ENCODE data around the gene HAUS6. TPM values are rescaled to one million over a fixed set of nuclear protein-coding genes. Genes with fewer than 3 reads are reported as not detected.

HAUS6 gene
- total and polyA plus RNA-seq, 2 of the 13 experiments (the other 11 are each of a cell fraction or from before 2014, with no cell fraction given), result 9.8 to 31.1 TPM

DNA sequence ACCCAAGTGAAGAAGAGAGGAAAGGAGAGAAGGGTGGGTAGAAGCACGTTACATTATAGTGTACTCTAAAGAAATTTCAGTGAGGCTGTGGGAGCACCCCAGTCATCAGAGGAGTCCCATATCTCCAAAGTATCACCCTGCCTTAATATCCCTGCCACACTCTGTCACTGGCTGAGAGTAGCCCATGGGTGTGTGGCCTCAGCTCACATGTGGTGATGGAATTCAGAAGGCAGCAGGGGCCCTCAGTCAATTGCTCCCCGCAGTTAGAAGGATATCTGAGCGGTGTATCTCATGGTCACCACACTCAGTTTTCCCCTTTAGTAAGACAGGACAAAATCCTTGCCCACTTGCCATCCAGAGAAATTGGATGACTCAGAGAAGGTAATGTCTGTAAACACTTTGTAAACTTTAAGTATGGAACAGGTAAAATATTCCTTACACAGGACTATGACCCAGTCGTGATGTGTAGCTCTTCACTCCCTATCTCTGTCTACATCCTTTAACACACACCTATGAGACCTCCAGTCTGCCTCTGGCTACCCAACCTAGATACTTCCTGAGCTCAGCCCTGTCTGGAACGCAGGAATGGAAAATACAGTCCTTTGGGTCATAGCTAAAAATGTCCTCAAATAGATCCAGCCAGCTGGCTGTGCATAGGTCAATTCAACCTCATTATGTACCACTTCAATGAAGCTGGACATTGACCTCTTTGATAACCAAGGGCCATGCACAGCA is 48.9 kb upstream of the HAUS6 start (continued):
- TF ChIP-seq, protein P1, sequence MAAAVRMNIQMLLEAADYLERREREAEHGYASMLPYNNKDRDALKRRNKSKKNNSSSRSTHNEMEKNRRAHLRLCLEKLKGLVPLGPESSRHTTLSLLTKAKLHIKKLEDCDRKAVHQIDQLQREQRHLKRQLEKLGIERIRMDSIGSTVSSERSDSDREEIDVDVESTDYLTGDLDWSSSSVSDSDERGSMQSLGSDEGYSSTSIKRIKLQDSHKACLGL (CRISPR knock-in tag; IDR thresholded peaks at IDR 0.05), result no peak
- no peak for TF ChIP-seq HNRNPLL (IDR thresholded peaks at IDR 0.05; ENCODE audit: low read depth, low read length, poor library complexity, severe bottlenecking)
- peak; percentile 76 for TF ChIP-seq CEBPG (CRISPR knock-in tag; IDR thresholded peaks at IDR 0.05)
- TF ChIP-seq FOXO1 (CRISPR knock-in tag; IDR thresholded peaks at IDR 0.05), result peak; percentile 57; the same call in 1 of the 2 replicates
- TF ChIP-seq SPEN (CRISPR knock-in tag; IDR thresholded peaks at IDR 0.05; ENCODE audit: low read depth), result peak; percentile 77; the same call in 1 of the 2 replicates
- TF ChIP-seq ZNF317 (CRISPR knock-in tag; IDR thresholded peaks at IDR 0.05), result no peak
- TF ChIP-seq ZNF335 (CRISPR knock-in tag; IDR thresholded peaks at IDR 0.05), result 0 out of 2 replicates have a peak, but pooled peaks have one; percentile 26
- no peak for TF ChIP-seq IRX3 (CRISPR knock-in tag; IDR thresholded peaks at IDR 0.05; ENCODE audit: borderline replicate concordance, low read depth)
- TF ChIP-seq, protein P2, sequence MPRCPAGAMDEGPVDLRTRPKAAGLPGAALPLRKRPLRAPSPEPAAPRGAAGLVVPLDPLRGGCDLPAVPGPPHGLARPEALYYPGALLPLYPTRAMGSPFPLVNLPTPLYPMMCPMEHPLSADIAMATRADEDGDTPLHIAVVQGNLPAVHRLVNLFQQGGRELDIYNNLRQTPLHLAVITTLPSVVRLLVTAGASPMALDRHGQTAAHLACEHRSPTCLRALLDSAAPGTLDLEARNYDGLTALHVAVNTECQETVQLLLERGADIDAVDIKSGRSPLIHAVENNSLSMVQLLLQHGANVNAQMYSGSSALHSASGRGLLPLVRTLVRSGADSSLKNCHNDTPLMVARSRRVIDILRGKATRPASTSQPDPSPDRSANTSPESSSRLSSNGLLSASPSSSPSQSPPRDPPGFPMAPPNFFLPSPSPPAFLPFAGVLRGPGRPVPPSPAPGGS (CRISPR knock-in tag; IDR thresholded peaks at IDR 0.05), result no peak
- TF ChIP-seq, protein P3, sequence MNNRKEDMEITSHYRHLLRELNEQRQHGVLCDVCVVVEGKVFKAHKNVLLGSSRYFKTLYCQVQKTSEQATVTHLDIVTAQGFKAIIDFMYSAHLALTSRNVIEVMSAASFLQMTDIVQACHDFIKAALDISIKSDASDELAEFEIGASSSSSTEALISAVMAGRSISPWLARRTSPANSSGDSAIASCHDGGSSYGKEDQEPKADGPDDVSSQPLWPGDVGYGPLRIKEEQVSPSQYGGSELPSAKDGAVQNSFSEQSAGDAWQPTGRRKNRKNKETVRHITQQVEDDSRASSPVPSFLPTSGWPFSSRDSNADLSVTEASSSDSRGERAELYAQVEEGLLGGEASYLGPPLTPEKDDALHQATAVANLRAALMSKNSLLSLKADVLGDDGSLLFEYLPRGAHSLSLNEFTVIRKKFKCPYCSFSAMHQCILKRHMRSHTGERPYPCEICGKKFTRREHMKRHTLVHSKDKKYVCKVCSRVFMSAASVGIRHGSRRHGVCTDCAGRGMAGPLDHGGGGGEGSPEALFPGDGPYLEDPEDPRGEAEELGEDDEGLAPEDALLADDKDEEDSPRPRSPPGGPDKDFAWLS (CRISPR knock-in tag; IDR thresholded peaks at IDR 0.05; ENCODE audit: borderline replicate concordance), result no peak
- TF ChIP-seq ZFP41 (CRISPR knock-in tag; IDR thresholded peaks at IDR 0.05; ENCODE audit: borderline replicate concordance), result no peak
- TF ChIP-seq ZNF644 (CRISPR knock-in tag; IDR thresholded peaks at IDR 0.05; ENCODE audit: low read depth), result peak; percentile 89
- TF ChIP-seq, protein P4, sequence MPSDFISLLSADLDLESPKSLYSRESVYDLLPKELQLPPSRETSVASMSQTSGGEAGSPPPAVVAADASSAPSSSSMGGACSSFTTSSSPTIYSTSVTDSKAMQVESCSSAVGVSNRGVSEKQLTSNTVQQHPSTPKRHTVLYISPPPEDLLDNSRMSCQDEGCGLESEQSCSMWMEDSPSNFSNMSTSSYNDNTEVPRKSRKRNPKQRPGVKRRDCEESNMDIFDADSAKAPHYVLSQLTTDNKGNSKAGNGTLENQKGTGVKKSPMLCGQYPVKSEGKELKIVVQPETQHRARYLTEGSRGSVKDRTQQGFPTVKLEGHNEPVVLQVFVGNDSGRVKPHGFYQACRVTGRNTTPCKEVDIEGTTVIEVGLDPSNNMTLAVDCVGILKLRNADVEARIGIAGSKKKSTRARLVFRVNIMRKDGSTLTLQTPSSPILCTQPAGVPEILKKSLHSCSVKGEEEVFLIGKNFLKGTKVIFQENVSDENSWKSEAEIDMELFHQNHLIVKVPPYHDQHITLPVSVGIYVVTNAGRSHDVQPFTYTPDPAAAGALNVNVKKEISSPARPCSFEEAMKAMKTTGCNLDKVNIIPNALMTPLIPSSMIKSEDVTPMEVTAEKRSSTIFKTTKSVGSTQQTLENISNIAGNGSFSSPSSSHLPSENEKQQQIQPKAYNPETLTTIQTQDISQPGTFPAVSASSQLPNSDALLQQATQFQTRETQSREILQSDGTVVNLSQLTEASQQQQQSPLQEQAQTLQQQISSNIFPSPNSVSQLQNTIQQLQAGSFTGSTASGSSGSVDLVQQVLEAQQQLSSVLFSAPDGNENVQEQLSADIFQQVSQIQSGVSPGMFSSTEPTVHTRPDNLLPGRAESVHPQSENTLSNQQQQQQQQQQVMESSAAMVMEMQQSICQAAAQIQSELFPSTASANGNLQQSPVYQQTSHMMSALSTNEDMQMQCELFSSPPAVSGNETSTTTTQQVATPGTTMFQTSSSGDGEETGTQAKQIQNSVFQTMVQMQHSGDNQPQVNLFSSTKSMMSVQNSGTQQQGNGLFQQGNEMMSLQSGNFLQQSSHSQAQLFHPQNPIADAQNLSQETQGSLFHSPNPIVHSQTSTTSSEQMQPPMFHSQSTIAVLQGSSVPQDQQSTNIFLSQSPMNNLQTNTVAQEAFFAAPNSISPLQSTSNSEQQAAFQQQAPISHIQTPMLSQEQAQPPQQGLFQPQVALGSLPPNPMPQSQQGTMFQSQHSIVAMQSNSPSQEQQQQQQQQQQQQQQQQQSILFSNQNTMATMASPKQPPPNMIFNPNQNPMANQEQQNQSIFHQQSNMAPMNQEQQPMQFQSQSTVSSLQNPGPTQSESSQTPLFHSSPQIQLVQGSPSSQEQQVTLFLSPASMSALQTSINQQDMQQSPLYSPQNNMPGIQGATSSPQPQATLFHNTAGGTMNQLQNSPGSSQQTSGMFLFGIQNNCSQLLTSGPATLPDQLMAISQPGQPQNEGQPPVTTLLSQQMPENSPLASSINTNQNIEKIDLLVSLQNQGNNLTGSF (CRISPR knock-in tag; IDR thresholded peaks at IDR 0.05), result no peak
- TF ChIP-seq KLF12 (CRISPR knock-in tag; IDR thresholded peaks at IDR 0.05; ENCODE audit: borderline replicate concordance), result no peak
- peak; percentile 74; the same call in 1 of the 2 replicates for TF ChIP-seq ZBTB7B (CRISPR knock-in tag; IDR thresholded peaks at IDR 0.05)
- no peak for TF ChIP-seq PCBP2 (optimal IDR thresholded peaks at IDR 0.05; ENCODE audit: low read depth, low read length, poor library complexity, severe bottlenecking)
- TF ChIP-seq, protein P5, sequence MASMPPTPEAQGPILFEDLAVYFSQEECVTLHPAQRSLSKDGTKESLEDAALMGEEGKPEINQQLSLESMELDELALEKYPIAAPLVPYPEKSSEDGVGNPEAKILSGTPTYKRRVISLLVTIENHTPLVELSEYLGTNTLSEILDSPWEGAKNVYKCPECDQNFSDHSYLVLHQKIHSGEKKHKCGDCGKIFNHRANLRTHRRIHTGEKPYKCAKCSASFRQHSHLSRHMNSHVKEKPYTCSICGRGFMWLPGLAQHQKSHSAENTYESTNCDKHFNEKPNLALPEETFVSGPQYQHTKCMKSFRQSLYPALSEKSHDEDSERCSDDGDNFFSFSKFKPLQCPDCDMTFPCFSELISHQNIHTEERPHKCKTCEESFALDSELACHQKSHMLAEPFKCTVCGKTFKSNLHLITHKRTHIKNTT (CRISPR knock-in tag; IDR thresholded peaks at IDR 0.05), result no peak

Data from HepG2 (cell line).